GM23338 (cell line): Measurements from ENCODE around the gene RGS3.

ENCODE experiments used
- CREB1 ChIP-seq: fragments of 250-450 bp; sonication (Bioruptor Pico); IDR thresholded peaks from 2 replicates; pipeline ENCODE4 v1.5.0; 2020; ENCODE audit warnings: low read depth, mild to moderate bottlenecking, moderate library complexity
- EZH2 ChIP-seq: fragments of 200-600 bp; sonication (generic); IDR thresholded peaks from one replicate; pipeline ENCODE4 v1.8.0; 2017; ENCODE audit warnings: antibody characterized with exemption, mild to moderate bottlenecking, low read depth; ENCODE audit not compliant: unreplicated experiment
- JUNB ChIP-seq: IDR thresholded peaks from one replicate; pipeline ENCODE4 v1.6.1; 2016; ENCODE audit warnings: antibody characterized with exemption; ENCODE audit not compliant: unreplicated experiment
- ZNF331 ChIP-seq: fragments of 250-450 bp; sonication (Bioruptor Pico); IDR thresholded peaks from 2 replicates; pipeline ENCODE4 v1.5.0; 2020; ENCODE audit warnings: low read depth, mild to moderate bottlenecking, moderate library complexity
- TF ChIP-seq, protein P1 (sequence below), 2 experiments: fragments of 200-600 bp in 1 of 2; sonication (generic) in 1 of 2; conservative IDR thresholded peaks; 2 replicates each; pipeline versions ENCODE4 v1.5.1 to v1.6.1; 2016 to 2017; ENCODE audit warnings: antibody characterized with exemption in 2 of 2, low read depth in 2 of 2, mild to moderate bottlenecking in 2 of 2, moderate library complexity in 1 of 2

DNA sequence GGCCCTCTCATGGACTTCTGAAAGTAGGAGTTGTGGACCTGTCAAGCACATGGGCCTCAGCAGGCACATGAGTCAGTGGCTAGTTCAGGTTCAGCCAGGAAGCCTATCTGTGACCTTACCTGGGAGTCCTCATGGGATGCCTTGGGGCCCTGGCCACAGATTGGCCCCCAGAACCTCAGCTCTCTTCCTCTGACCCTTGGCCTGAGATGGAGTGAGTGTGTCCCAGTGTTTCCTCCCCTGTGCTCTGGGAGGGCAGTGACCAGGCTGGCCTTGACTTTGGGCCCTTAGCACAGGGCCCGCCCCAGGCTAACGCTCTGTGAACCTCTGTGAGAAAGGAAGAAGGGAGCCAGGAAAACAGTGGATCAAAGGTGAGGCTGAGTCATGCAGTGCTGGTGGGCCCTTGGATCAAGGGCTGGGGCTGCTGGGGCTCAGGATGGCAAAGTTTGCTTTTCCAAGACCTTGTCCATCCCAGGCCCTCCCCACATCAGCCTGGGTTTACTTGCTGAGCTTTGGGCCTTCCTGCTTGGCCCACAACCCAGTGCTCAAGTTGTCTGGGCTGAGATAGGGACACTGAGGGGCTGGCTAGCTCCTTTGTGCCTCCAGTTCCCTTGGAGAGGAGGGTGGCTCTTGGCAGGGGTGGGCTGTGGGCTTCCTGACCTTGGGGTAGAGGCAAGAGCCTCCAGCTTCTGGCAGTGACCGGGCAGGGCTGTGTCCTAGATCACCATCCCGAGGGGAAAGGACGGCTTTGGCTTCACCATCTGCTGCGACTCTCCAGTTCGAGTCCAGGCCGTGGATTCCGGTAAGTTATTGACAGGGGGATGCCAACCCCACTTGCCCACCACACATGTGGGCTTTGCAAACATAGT is 41.4 kb downstream of the RGS3 start:
- TF ChIP-seq, protein P1, sequence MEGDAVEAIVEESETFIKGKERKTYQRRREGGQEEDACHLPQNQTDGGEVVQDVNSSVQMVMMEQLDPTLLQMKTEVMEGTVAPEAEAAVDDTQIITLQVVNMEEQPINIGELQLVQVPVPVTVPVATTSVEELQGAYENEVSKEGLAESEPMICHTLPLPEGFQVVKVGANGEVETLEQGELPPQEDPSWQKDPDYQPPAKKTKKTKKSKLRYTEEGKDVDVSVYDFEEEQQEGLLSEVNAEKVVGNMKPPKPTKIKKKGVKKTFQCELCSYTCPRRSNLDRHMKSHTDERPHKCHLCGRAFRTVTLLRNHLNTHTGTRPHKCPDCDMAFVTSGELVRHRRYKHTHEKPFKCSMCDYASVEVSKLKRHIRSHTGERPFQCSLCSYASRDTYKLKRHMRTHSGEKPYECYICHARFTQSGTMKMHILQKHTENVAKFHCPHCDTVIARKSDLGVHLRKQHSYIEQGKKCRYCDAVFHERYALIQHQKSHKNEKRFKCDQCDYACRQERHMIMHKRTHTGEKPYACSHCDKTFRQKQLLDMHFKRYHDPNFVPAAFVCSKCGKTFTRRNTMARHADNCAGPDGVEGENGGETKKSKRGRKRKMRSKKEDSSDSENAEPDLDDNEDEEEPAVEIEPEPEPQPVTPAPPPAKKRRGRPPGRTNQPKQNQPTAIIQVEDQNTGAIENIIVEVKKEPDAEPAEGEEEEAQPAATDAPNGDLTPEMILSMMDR (conservative IDR thresholded peaks at IDR 0.05; ENCODE audit: low read depth in 2 of 2): no peak
- TF ChIP-seq CREB1 (CRISPR knock-in tag) (no peak), JUNB (no peak), ZNF331 (CRISPR knock-in tag) (no peak), EZH2 (no peak)
